ENCODE measurements around the gene VWA5B1.

DNA sequence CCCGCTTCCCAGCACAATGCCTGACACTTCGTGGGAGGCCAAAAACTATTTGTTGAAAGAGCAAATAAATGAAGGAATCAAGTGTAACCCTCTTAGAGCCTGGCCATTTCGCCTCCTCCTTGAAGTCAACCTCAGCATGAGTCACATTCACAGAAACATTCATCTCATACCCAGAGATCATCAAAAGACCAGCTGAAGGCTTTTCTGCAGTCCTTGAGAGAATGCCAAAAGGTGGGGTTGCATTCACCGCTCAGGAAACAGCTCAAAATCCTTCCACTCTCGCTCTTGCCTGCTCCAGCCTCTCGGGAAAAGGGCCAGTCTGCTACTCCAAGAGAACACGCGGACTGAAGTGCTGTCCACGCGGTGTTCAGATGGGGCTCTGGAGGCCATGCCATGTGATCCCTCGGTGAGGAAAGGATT, 90.0 kb downstream of the VWA5B1 start:
- TF ChIP-seq, protein P1, sequence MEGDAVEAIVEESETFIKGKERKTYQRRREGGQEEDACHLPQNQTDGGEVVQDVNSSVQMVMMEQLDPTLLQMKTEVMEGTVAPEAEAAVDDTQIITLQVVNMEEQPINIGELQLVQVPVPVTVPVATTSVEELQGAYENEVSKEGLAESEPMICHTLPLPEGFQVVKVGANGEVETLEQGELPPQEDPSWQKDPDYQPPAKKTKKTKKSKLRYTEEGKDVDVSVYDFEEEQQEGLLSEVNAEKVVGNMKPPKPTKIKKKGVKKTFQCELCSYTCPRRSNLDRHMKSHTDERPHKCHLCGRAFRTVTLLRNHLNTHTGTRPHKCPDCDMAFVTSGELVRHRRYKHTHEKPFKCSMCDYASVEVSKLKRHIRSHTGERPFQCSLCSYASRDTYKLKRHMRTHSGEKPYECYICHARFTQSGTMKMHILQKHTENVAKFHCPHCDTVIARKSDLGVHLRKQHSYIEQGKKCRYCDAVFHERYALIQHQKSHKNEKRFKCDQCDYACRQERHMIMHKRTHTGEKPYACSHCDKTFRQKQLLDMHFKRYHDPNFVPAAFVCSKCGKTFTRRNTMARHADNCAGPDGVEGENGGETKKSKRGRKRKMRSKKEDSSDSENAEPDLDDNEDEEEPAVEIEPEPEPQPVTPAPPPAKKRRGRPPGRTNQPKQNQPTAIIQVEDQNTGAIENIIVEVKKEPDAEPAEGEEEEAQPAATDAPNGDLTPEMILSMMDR (IDR thresholded peaks at IDR 0.05; ENCODE audit: extremely low read depth in 1 of 2, insufficient read depth in 1 of 2, low read depth in 1 of 2, low read length in 2 of 2): no peak
- no peak for TF ChIP-seq POLR2AphosphoS5 (IDR thresholded peaks at IDR 0.05; ENCODE audit: insufficient read depth, low read depth, low read length)
